ENCODE results near the gene NUP42. TPM values are rescaled to one million over a fixed set of nuclear protein-coding genes. Genes with fewer than 3 reads are reported as not detected.

NUP42 gene
- total and polyA plus RNA-seq, 2 donors (not counting 3 experiments of a cell fraction or from before 2014, with no cell fraction given): 31.5 to 38.6 TPM

DNA sequence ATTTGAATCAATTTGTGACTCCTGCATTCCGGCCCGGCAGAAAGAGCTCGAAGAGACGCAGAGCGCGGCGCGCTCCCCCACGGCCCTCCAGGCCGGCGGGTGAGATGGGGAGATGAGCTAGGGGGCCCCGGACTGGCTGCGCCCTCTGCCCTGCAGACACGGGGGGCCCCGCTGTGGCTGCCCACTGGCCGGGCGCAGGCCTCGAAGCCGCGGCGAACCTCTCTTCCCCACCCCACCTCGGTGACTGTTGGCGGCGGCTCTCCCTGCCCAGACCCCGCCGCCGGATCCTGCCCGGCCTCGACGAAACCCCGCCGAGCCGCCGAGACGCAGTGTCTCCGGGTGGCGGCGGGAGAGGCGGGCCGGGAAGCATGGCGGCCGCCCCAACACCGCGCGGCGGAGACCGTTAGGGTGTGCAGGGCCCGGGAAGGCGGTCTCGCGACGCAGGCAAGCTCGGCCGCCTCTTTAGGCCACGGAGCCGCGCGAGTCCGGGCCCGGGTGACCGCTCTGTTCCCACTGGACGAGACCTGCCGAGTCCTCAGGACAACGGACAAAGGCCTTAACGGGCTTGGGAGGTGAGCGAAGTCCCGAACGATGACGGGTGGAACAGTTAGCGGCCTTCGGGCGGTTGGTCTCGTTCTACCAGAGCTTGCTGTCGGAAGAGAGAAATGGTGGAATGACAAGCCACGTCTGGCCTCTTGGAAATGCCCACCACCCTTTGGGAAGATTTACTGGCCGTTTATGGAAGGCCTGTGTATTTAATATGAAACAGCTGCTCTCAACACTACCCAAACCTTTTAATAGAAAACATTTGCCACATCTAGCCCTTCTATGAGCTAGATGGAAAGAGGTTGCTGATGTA, 24.3 kb downstream of the NUP42 start:
- no peaks in the 10 kb centered on the region for H3K4me1 ChIP-seq (ENCODE audit: control insufficient read depth, extremely low read depth, insufficient read depth, low read length)
- dilution Hi-C loops (cut with MboI; ENCODE audit: extremely low pct_ligation_motif_present, low sequenced_read_pairs): no loop called here
- intact Hi-C loops (cut with micrococcal nuclease): no loop called here
- BruUV-seq (replicated peaks): no TSS peak
- DNase-seq (ENCODE audit: low read depth, low spot score) (peak; percentile 41), FAIRE-seq (peak; percentile 46)
- peak overlapping the region; percentile 17 for H3K9ac ChIP-seq (replicated peaks; ENCODE audit: extremely low read depth, insufficient read depth, low read length)
- ChIA-PET CTCF (interaction anchor here (0.7 to 1.8 kb wide), 5 partner anchors 8 to 56 kb away, joined by 3 to 6 read pairs (median 3); no protein-coding TSS in a partner anchor), POLR2A (no interaction called here)
- H3K36me3 ChIP-seq (ENCODE audit: control insufficient read depth in 2 of 2, extremely low read depth in 1 of 2, insufficient read depth in 2 of 2, low read length in 2 of 2): no peaks in the 10 kb centered on the region
- no peak for TF ChIP-seq GATA2 (IDR thresholded peaks at IDR 0.05; ENCODE audit: insufficient read depth, insufficient read length, low read depth, low read length)
- no peak for TF ChIP-seq JUN (IDR thresholded peaks at IDR 0.05; ENCODE audit: borderline replicate concordance, insufficient read depth, insufficient read length, low read depth)
- TF ChIP-seq, protein P1, sequence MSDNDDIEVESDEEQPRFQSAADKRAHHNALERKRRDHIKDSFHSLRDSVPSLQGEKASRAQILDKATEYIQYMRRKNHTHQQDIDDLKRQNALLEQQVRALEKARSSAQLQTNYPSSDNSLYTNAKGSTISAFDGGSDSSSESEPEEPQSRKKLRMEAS (IDR thresholded peaks at IDR 0.05; ENCODE audit: insufficient read depth, insufficient read length): no peak
- no peak for TF ChIP-seq POLR2A (IDR thresholded peaks at IDR 0.05; ENCODE audit: low read depth, low read length)
- TF ChIP-seq, protein P2, sequence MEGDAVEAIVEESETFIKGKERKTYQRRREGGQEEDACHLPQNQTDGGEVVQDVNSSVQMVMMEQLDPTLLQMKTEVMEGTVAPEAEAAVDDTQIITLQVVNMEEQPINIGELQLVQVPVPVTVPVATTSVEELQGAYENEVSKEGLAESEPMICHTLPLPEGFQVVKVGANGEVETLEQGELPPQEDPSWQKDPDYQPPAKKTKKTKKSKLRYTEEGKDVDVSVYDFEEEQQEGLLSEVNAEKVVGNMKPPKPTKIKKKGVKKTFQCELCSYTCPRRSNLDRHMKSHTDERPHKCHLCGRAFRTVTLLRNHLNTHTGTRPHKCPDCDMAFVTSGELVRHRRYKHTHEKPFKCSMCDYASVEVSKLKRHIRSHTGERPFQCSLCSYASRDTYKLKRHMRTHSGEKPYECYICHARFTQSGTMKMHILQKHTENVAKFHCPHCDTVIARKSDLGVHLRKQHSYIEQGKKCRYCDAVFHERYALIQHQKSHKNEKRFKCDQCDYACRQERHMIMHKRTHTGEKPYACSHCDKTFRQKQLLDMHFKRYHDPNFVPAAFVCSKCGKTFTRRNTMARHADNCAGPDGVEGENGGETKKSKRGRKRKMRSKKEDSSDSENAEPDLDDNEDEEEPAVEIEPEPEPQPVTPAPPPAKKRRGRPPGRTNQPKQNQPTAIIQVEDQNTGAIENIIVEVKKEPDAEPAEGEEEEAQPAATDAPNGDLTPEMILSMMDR (IDR thresholded peaks at IDR 0.05; ENCODE audit: extremely low read depth in 1 of 2, insufficient read depth in 1 of 2, low read depth in 1 of 2, low read length in 2 of 2): no peak
- no peak for TF ChIP-seq MYC (IDR thresholded peaks at IDR 0.05; ENCODE audit: low read depth, low read length)
- no peak for TF ChIP-seq FOS (IDR thresholded peaks at IDR 0.05; ENCODE audit: borderline replicate concordance, insufficient read depth, low read length)
- no peak for TF ChIP-seq EZH2 (IDR thresholded peaks at IDR 0.05; ENCODE audit: borderline replicate concordance, low read depth, low read length, severe bottlenecking)
- H2AFZ ChIP-seq (ENCODE audit: low read depth, low read length): peak overlapping the region; percentile 100
- H3K9me3 ChIP-seq (replicated peaks; ENCODE audit: control insufficient read depth, insufficient read depth, low read length): no peaks in the 10 kb centered on the region
- no peaks in the 10 kb centered on the region for H3K9me1 ChIP-seq (replicated peaks; ENCODE audit: control insufficient read depth, extremely low read depth, insufficient read depth, low read length)
- peak overlapping the region; percentile 40 for H3K4me2 ChIP-seq (ENCODE audit: insufficient read depth, low read length)
- H3K27ac ChIP-seq (ENCODE audit: insufficient read depth, low read depth, low read length): no peak overlapping the region
- no peaks in the 10 kb centered on the region for H3K79me2 ChIP-seq (ENCODE audit: control insufficient read depth, insufficient read depth, low read length)
- peak overlapping the region in 2 of 3 experiments; percentile 26 to 36 for H3K4me3 ChIP-seq (replicated peaks in 1 of 3; ENCODE audit: insufficient read depth in 1 of 3, low read depth in 1 of 3, low read length in 3 of 3)
- H3K27me3 ChIP-seq (ENCODE audit: control insufficient read depth in 2 of 2, insufficient read depth in 2 of 2, low read length in 2 of 2): peaks cover 0 to 5% of the 10 kb centered on the region in 2 experiments
- H4K20me1 ChIP-seq (replicated peaks; ENCODE audit: control insufficient read depth, extremely low read depth, insufficient read depth, low read length): no peaks in the 10 kb centered on the region

Data from endothelial cell of umbilical vein (primary cell).